GM12878 (cell line): ENCODE data around the gene TCF7L1. TPM values are rescaled to one million over a fixed set of nuclear protein-coding genes. Genes with fewer than 3 reads are reported as not detected.

Experiments used
- ATAC-seq: fragments of 200-7000 bp; cut with Tn5 transposase; 3 replicates; pipeline ENCODE4 v1.9.1; 2020; ENCODE audit warnings: mild to moderate bottlenecking, moderate library complexity
- BruUV-seq: library from RNA; stranded (reverse); fragments of 400-500 nt; replicated peaks from 2 replicates; lab custom pipeline; 2021; lab: Mats Ljungman, UMichigan
- CTCF ChIA-PET: fragments of 300-600 bp; sonication (Branson Sonifier 250); formaldehyde crosslinking; extraction: SDS; loops from one replicate; lab custom pipeline; 2021; ENCODE audit warnings: inconsistent platforms; lab: Yijun Ruan, JAX
- POLR2A ChIA-PET: fragments of 350-600 bp; formaldehyde crosslinking; extraction: SDS; loops from one replicate; lab custom pipeline; 2021; ENCODE audit warnings: inconsistent platforms; lab: Charles Lee
- RAD21 ChIA-PET: fragments of 300-600 bp; sonication (Branson Sonifier 250); formaldehyde crosslinking; loops from one replicate; lab custom pipeline; 2023; ENCODE audit warnings: antibody characterized with exemption; ENCODE audit not compliant: unreplicated experiment; lab: Charles Lee
- SMC1A ChIA-PET: fragments of 300-600 bp; sonication (Branson Sonifier 250); formaldehyde crosslinking; loops from one replicate; lab custom pipeline; 2023; ENCODE audit not compliant: unreplicated experiment, uncharacterized antibody; lab: Charles Lee
- DNase-seq: peaks from one replicate; pipeline ENCODE4 v3.0.0-alpha.2; 2011; ENCODE audit warnings: low read depth, low spot score
- FAIRE-seq: peaks from 3 replicates; lab custom pipeline; 2011; peaks lifted over from hg19 to GRCh38; lab: Jason Lieb, UNC
- H2AFZ ChIP-seq: 2 replicates; pipeline ENCODE4 v1.6.0; 2011; ENCODE audit warnings: low read depth, low read length, control low read depth; ENCODE audit not compliant: control insufficient read depth
- H3K27ac ChIP-seq: 2 replicates; pipeline ENCODE4 v1.5.1; 2011; ENCODE audit warnings: control low read depth; ENCODE audit not compliant: control insufficient read depth, insufficient read depth
- H3K27me3 ChIP-seq, 2 experiments: replicated peaks in 1 of 2; 2 replicates each; pipeline versions ENCODE4 v1.6.0 to v1.6.1; 2011; ENCODE audit warnings: low read length in 1 of 2; ENCODE audit not compliant: control insufficient read depth in 2 of 2, insufficient read depth in 2 of 2
- H3K36me3 ChIP-seq, 2 experiments: 2 replicates each; pipeline ENCODE4 v1.5.1; 2011; ENCODE audit warnings: low read length in 1 of 2; ENCODE audit not compliant: control insufficient read depth in 2 of 2, insufficient read depth in 2 of 2
- H3K4me1 ChIP-seq: 2 replicates; pipeline ENCODE4 v1.6.1; 2011; ENCODE audit warnings: mild to moderate bottlenecking, low read length, moderate library complexity, mixed read lengths; ENCODE audit not compliant: control insufficient read depth, insufficient read depth
- H3K4me2 ChIP-seq: 2 replicates; pipeline ENCODE4 v1.6.0; 2011; ENCODE audit warnings: control low read depth; ENCODE audit not compliant: control insufficient read depth, insufficient read depth
- H3K4me3 ChIP-seq: fragments of 200-600 bp; sonication (generic); 2 replicates; pipeline ENCODE4 v1.5.1; 2016
- H3K79me2 ChIP-seq: 2 replicates; pipeline ENCODE4 v1.6.0; 2011; ENCODE audit warnings: low read length; ENCODE audit not compliant: control insufficient read depth, insufficient read depth
- H3K9ac ChIP-seq: 2 replicates; pipeline ENCODE4 v1.8.0; 2011; ENCODE audit warnings: low read length, control low read depth, mixed read lengths; ENCODE audit not compliant: control insufficient read depth, insufficient read depth
- H3K9me3 ChIP-seq: replicated peaks from 3 replicates; pipeline ENCODE4 v1.5.1; 2011; ENCODE audit warnings: mild to moderate bottlenecking, low read length; ENCODE audit not compliant: control insufficient read depth, insufficient read depth
- H4K20me1 ChIP-seq: 2 replicates; pipeline ENCODE4 v1.6.0; 2011; ENCODE audit not compliant: control insufficient read depth, insufficient read depth
- BHLHE40 ChIP-seq, 2 experiments: fragments of 450-650 bp in 1 of 2; IDR thresholded peaks; 2 replicates each; pipeline ENCODE4 v1.6.1; 2011 to 2017; ENCODE audit warnings: low read depth in 2 of 2, borderline replicate concordance in 1 of 2, improper control_type of control experiment in 1 of 2, low read length in 1 of 2, mild to moderate bottlenecking in 1 of 2
- CBX5 ChIP-seq: sonication (generic); IDR thresholded peaks from 2 replicates; pipeline ENCODE4 v1.6.1; 2016; ENCODE audit warnings: low read depth, moderate library complexity, mild to moderate bottlenecking, inconsistent platforms
- ETV6 ChIP-seq, 2 experiments: fragments of 450-650 bp in 1 of 2; IDR thresholded peaks in 1 of 2; conservative IDR thresholded peaks in 1 of 2; 2 replicates each; pipeline ENCODE4 v1.6.1; 2014; ENCODE audit warnings: antibody characterized with exemption in 1 of 2, borderline replicate concordance in 1 of 2, low read depth in 1 of 2, mild to moderate bottlenecking in 1 of 2, moderate library complexity in 1 of 2
- RBBP5 ChIP-seq: fragments of 200-600 bp; sonication (generic); conservative IDR thresholded peaks from 2 replicates; pipeline ENCODE4 v1.6.1; 2016
- SUZ12 ChIP-seq: fragments of 200-600 bp; sonication (generic); IDR thresholded peaks from one replicate; pipeline ENCODE4 v1.6.1; 2018; ENCODE audit warnings: antibody characterized with exemption, mild to moderate bottlenecking; ENCODE audit not compliant: unreplicated experiment
- TCF3 ChIP-seq: IDR thresholded peaks from 2 replicates; pipeline ENCODE4 v1.6.1; 2012; ENCODE audit warnings: low read depth, mild to moderate bottlenecking, low read length, borderline replicate concordance; ENCODE audit not compliant: insufficient read depth
- USF2 ChIP-seq: IDR thresholded peaks from 2 replicates; pipeline ENCODE4 v1.6.1; 2011; ENCODE audit warnings: low read depth, low read length, improper control_type of control experiment, borderline replicate concordance
- WGBS: methylation state at CpG from one replicate; pipeline ENCODE4 v1.1.6; 2016; ENCODE audit warnings: low lambda C conversion rate; ENCODE audit not compliant: insufficient replicate concordance, insufficient coverage; ENCODE audit errors: missing lambda C conversion rate; 5-methylcytosine and 5-hydroxymethylcytosine counted together
- in situ Hi-C: fragments of 300-500 bp; cut with MboI; formaldehyde crosslinking; loops from 9 replicates; pipeline ENCODE4 v1.14.3; 2018; ENCODE audit warnings: mixed read lengths
- intact Hi-C: fragments of 100-400 bp; cut with micrococcal nuclease; formaldehyde crosslinking; loops from one replicate; pipeline ENCODE4 v1.14.2; 2022; ENCODE audit not compliant: unreplicated experiment
- polyA plus RNA-seq, 11 experiments: library from polyadenylated mRNA; depleted of rRNA in 4 of 11; unstranded in 6 of 11; stranded (reverse) in 5 of 11; fragments of >200 nt; fragmentation: Nextera tagmentation in 4 of 11; fragmentation: Illumina TruSeq in 1 of 11; extraction: Ambion mirVana in 4 of 11; extraction: Trizol in 1 of 11; gene quantifications; 1 replicate in 1 of 11; 2 replicates in 10 of 11; pipeline versions ENCODE4 v1.2.1 to v1.2.3, GENCODE V29; 2011 to 2016; ENCODE audit warnings: inconsistent platforms in 2 of 11, missing spikeins in 2 of 11, low read depth in 1 of 11
- total RNA-seq, 4 experiments: library from RNA; depleted of rRNA in 3 of 4; stranded (reverse); fragments of >200 nt in 3 of 4; fragmentation: Illumina TruSeq in 1 of 4; extraction: Trizol in 1 of 4; gene quantifications; 2 replicates each; pipeline versions ENCODE4 v1.2.1 to v1.2.3, GENCODE V29; 2013 to 2021

Gene TCF7L1
- total and polyA plus RNA-seq, 10 of the 15 experiments (the other 5 are each of a cell fraction or from before 2014, with no cell fraction given): 0.03 to 0.11 (median 0.10) TPM; not detected in 7

- CTCF ChIA-PET: interaction anchor here (1.9 kb wide), 1 partner anchor 25 kb away, joined by 6 read pairs; no protein-coding TSS in a partner anchor
- in situ Hi-C loops (no loop called here), intact Hi-C loops (loop anchor here (5.0 kb wide), 1 partner anchor 148 kb away; no protein-coding TSS in a partner anchor)
- Histone ChIP-seq H4K20me1 (no peaks in the 10 kb centered on the region; the same call in 1 of the 2 replicates), H3K4me3 (no peak overlapping the region), H3K4me1 (no peaks in the 10 kb centered on the region), H3K9me3 (no peaks in the 10 kb centered on the region), H3K36me3 (no peaks in the 10 kb centered on the region), H3K79me2 (no peaks in the 10 kb centered on the region), H2AFZ (no peak overlapping the region), H3K4me2 (no peak overlapping the region), H3K27ac (no peak overlapping the region), H3K27me3 (no peaks in the 10 kb centered on the region), H3K9ac (no peak overlapping the region)
- SMC1A ChIA-PET: interaction anchor here (1.3 kb wide), 1 partner anchor 289 kb away, joined by 3 read pairs; no protein-coding TSS in a partner anchor
- TF ChIP-seq USF2: no peak
- no peak for TF ChIP-seq TCF3
- TF ChIP-seq CBX5: no peak
- TF ChIP-seq SUZ12: no peak
- TF ChIP-seq BHLHE40 (IDR thresholded peaks at IDR 0.05; ENCODE audit: borderline replicate concordance in 1 of 2, low read depth in 2 of 2, low read length in 1 of 2): no peak
- TF ChIP-seq ETV6 (conservative IDR thresholded peaks at IDR 0.05 in 1 of 2, IDR thresholded peaks at IDR 0.05 in 1 of 2; ENCODE audit: borderline replicate concordance in 1 of 2, low read depth in 1 of 2): no peak
- no peak for TF ChIP-seq RBBP5
- WGBS: 42% methylated on average over 17 of the region's 18 CpGs
- BruUV-seq: no TSS peak
- POLR2A ChIA-PET: no interaction called here
- ATAC-seq (peak; percentile 62), DNase-seq (no peak), FAIRE-seq (no peak)
- RAD21 ChIA-PET: no interaction called here
These were observed 82.5 kb downstream of the TCF7L1 start for GRCh38 chr2:85215448-85216401.
